Heart left ventricle (tissue), 16 donors: ENCODE results near the gene BEST1. TPM values are rescaled to one million over a fixed set of nuclear protein-coding genes. Genes with fewer than 3 reads are reported as not detected.

Experiments
- ATAC-seq, 4 donors: fragments of 200-7000 bp; cut with Tn5 transposase; one replicate each; pipeline ENCODE4 v1.9.1; 2020 to 2022; ENCODE audit warnings: moderate library complexity in 4 of 4, mild to moderate bottlenecking in 3 of 4, moderate number of reproducible peaks in 1 of 4
- DNase-seq, 5 donors: peaks; one replicate each; pipeline ENCODE4 v3.0.0-alpha.2; 2020
- H3K27ac ChIP-seq, 12 donors: fragments of 200-600 bp; sonication (generic) in 4 of 12; one replicate each; pipeline versions ENCODE4 v1.5.0 to v1.8.0; 2016 to 2022; ENCODE audit warnings: mild to moderate bottlenecking in 2 of 12
- H3K27me3 ChIP-seq, 9 donors: fragments of 200-600 bp; sonication (generic) in 2 of 9; one replicate each; pipeline versions ENCODE4 v1.5.1 to v1.8.0; 2016 to 2022; ENCODE audit warnings: mild to moderate bottlenecking in 3 of 9
- H3K36me3 ChIP-seq, 9 donors: fragments of 200-600 bp; sonication (generic) in 2 of 9; one replicate each; pipeline versions ENCODE4 v1.5.0 to v1.8.0; 2018 to 2022; ENCODE audit warnings: mild to moderate bottlenecking in 2 of 9
- H3K4me1 ChIP-seq, 12 donors: fragments of 200-600 bp; sonication (generic) in 4 of 12; one replicate each; pipeline versions ENCODE4 v1.5.0 to v1.8.0; 2016 to 2022; ENCODE audit warnings: mild to moderate bottlenecking in 3 of 12
- H3K4me3 ChIP-seq, 12 donors: fragments of 200-600 bp; sonication (generic) in 4 of 12; one replicate each; pipeline versions ENCODE4 v1.5.0 to v1.8.0; 2017 to 2022; ENCODE audit warnings: mild to moderate bottlenecking in 9 of 12, moderate library complexity in 4 of 12
- H3K9me3 ChIP-seq, 12 donors: fragments of 200-600 bp; sonication (generic) in 4 of 12; one replicate each; pipeline versions ENCODE4 v1.5.0 to v1.8.0; 2016 to 2022; ENCODE audit warnings: mild to moderate bottlenecking in 1 of 12
- POLR2A ChIP-seq, 2 donors: fragments of 450-650 bp; IDR thresholded peaks; one replicate each; pipeline ENCODE4 v1.6.1; 2017; ENCODE audit warnings: antibody characterized with exemption in 2 of 2, mild to moderate bottlenecking in 2 of 2, moderate library complexity in 2 of 2
- WGBS, 4 donors: extraction: QIAGEN DNeasy Blood & Tissue Kit in 2 of 4; methylation state at CpG; one replicate each; pipeline versions ENCODE4 v1.1.5 to v1.1.7; 2013 to 2018; 5-methylcytosine and 5-hydroxymethylcytosine counted together
- intact Hi-C, 10 donors: fragments of 100-400 bp; cut with DNase I; formaldehyde crosslinking; loops; one replicate each; pipeline versions ENCODE4 v1.11.1 to v1.14.2; 2022
- long read RNA-seq, 3 donors: library from polyadenylated mRNA; unstranded; transcript quantifications; one replicate each; pipeline ENCODE4 v2.0.0, GENCODE V29; 2020 to 2021
- polyA plus RNA-seq, 2 donors: library from polyadenylated mRNA; stranded (reverse); fragments of 200-250 nt; gene quantifications; one replicate each; pipeline ENCODE4 v1.2.3, GENCODE V29; 2013
- total RNA-seq, 9 donors: library from RNA; depleted of rRNA in 2 of 9; stranded (reverse); fragments of >200 nt in 2 of 9; fragmentation: NEBNext Ultra II Directional in 3 of 9; extraction: Animal tissue kit (Norgen Biotek cat#: 25700) in 3 of 9; gene quantifications; one replicate each; pipeline versions ENCODE4 v1.1.0 to v1.2.4, GENCODE V29; 2016 to 2023
- TF ChIP-seq, protein P1 (sequence below), 12 donors: fragments of 200-600 bp; sonication (generic) in 4 of 12; IDR thresholded peaks; one replicate each; pipeline versions ENCODE4 v1.5.0 to v1.8.0; 2018 to 2022; ENCODE audit warnings: antibody characterized with exemption in 12 of 12, mild to moderate bottlenecking in 5 of 12
- donor health status: ischemic (EF 13 %, LVEDD 7.1; RV severe dilation, severe dysfunction).
- donor health status: healthy with polysubstance abuse.
- donor health status: DM: no; HTN: yes; CAD: no.
- donor health status: DM: no; HTN: no; CAD: no.
- donor health status: ischemic (EF 25% LVEDD 6.9; RV normal size, moderate dysfunction).
- donor health status: ischemic (EF 25% LVEDD 5.7; RV mildly dilated, moderate dysfunction).
- donor health status: healthy.
- donor health status: DM: yes; HTN: yes; CAD: no.
- donor health status: ischemic (EF 35%, LVEDD 5.7; RV mildly dilated, moderate dysfunction).
- donor health status: nonischemic (EF 11% LVEDD 7.7; RV severe dilation, severe dysfunction).
- donor health status: DM: yes; HTN: yes; CAD: no.
- donor health status: PGD.
- donor health status: ischemic (EF 29% LVEDD 5.4; RV normal size, mild dysfunction).
- donor health status: nonischemic (EF 23%, LVEDD 6.1; RV moderate dilation, normal function).

Gene BEST1
- total RNA-seq (1 to 10 TPM in 4 of 9 donors, under 1 TPM in 5; 0.64 to 4.4 (median 0.94) TPM), polyA plus RNA-seq (1 to 10 TPM; 2.1 to 2.8 TPM)
- long read RNA-seq, donor 1, result 0 reads
- long read RNA-seq, donor 2, partial matches to known transcripts, result 1 of 2 reads
- long read RNA-seq, donor 2, other reads (novel, unspliced or antisense), result 1 of 2 reads
- long read RNA-seq, donor 3, partial matches to known transcripts, result 1 of 1 reads
- long read RNA-seq, donor 3, other reads (novel, unspliced or antisense), result 0 of 1 reads

DNA sequence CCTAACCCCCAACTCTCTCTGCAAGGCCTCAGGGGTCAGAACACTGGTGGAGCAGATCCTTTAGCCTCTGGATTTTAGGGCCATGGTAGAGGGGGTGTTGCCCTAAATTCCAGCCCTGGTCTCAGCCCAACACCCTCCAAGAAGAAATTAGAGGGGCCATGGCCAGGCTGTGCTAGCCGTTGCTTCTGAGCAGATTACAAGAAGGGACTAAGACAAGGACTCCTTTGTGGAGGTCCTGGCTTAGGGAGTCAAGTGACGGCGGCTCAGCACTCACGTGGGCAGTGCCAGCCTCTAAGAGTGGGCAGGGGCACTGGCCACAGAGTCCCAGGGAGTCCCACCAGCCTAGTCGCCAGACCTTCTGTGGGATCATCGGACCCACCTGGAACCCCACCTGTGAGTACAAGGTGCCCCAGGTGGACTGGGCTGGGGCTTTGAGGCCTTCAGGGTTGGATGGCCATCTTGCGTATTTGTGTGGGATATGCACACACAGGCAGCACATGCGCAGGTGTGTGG, at the start of gene BEST1:
Gene BEST1 (plus strand): TSS at position 317 of the 513 bp plus-strand sequence. CDS start 1,456 bp downstream, outside the sequence.
- WGBS, 4 donors, result 79 to 91% (median 85%) methylated on average over 3 to 8 of the region's 8 CpGs
- H3K4me3 ChIP-seq, result no peak within 1 kb of the TSS

GRCh38 chr11:61901397-61901796, 48.8 kb upstream of the BEST1 start:
- no peak for DNase-seq
- Histone ChIP-seq H3K27ac (no peak overlapping the region), H3K4me3 (no peak overlapping the region), H3K36me3 (peaks cover 0 to 82% (median 19%) of the 10 kb centered on the region in 9 donors), H3K27me3 (no peaks in the 10 kb centered on the region), H3K9me3 (no peaks in the 10 kb centered on the region), H3K4me1 (peaks cover 0 to 19% (median 3%) of the 10 kb centered on the region in 12 donors)
- intact Hi-C loops, result loop anchor here in 1 of 10 donors (2.0 kb wide), 1 partner anchor 45 kb away; no protein-coding TSS in a partner anchor
- 76 to 93% (median 90%) methylated on average over 4 to 10 of the region's 10 CpGs for WGBS, 4 donors
- TF ChIP-seq, protein P1, sequence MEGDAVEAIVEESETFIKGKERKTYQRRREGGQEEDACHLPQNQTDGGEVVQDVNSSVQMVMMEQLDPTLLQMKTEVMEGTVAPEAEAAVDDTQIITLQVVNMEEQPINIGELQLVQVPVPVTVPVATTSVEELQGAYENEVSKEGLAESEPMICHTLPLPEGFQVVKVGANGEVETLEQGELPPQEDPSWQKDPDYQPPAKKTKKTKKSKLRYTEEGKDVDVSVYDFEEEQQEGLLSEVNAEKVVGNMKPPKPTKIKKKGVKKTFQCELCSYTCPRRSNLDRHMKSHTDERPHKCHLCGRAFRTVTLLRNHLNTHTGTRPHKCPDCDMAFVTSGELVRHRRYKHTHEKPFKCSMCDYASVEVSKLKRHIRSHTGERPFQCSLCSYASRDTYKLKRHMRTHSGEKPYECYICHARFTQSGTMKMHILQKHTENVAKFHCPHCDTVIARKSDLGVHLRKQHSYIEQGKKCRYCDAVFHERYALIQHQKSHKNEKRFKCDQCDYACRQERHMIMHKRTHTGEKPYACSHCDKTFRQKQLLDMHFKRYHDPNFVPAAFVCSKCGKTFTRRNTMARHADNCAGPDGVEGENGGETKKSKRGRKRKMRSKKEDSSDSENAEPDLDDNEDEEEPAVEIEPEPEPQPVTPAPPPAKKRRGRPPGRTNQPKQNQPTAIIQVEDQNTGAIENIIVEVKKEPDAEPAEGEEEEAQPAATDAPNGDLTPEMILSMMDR (IDR thresholded peaks at IDR 0.05), result no peak
- TF ChIP-seq POLR2A (IDR thresholded peaks at IDR 0.05), result no peak
- ATAC-seq, result no peak

More for the DNA sequence above, at the start of gene BEST1:
- no peak for TF ChIP-seq POLR2A (IDR thresholded peaks at IDR 0.05)
- TF ChIP-seq, protein P1 (IDR thresholded peaks at IDR 0.05), result no peak
- Histone ChIP-seq H3K27ac (peak within 1 kb of the TSS in 7 of 12 donors; percentile 10 to 63 (median 31)), H3K9me3 (no peaks in the 10 kb centered on the region), H3K4me1 (peaks cover 0 to 34% (median 14%) of the 10 kb centered on the region in 12 donors), H3K36me3 (no peaks in the 10 kb centered on the region), H3K27me3 (peaks cover 0 to 3% (median 0%) of the 10 kb centered on the region in 9 donors)
- ATAC-seq (no peak), DNase-seq (no peak)
- intact Hi-C loops, result loop anchor here in 3 of 10 donors (5.0 to 10.0 kb wide), 3 partner anchors 105 to 148 kb away; no protein-coding TSS in a partner anchor

GRCh38 chr11:61902313-61902712, 47.8 kb upstream of the BEST1 start:
- 88 to 93% (median 91%) methylated on average over 11 of the region's 11 CpGs for WGBS, 4 donors
- intact Hi-C loops, result no loop called here
- no peaks in the 10 kb centered on the region for H3K9me3 ChIP-seq
- H3K4me3 ChIP-seq, result no peak overlapping the region
- DNase-seq (no peak), ATAC-seq (no peak)
- no peak overlapping the region for H3K27ac ChIP-seq
- H3K36me3 ChIP-seq, result peaks cover 0 to 83% (median 23%) of the 10 kb centered on the region in 9 donors
- no peaks in the 10 kb centered on the region for H3K27me3 ChIP-seq
- TF ChIP-seq POLR2A (IDR thresholded peaks at IDR 0.05), result no peak
- TF ChIP-seq, protein P1 (IDR thresholded peaks at IDR 0.05), result no peak
- peaks cover 0 to 19% (median 3%) of the 10 kb centered on the region in 12 donors for H3K4me1 ChIP-seq

- TF ChIP-seq, protein P1 (IDR thresholded peaks at IDR 0.05), result no peak
- no peak for TF ChIP-seq POLR2A (IDR thresholded peaks at IDR 0.05)
- no peaks in the 10 kb centered on the region for H3K27me3 ChIP-seq
- DNase-seq, result no peak
- H3K4me1 ChIP-seq, result peaks cover 0 to 18% (median 6%) of the 10 kb centered on the region in 12 donors
- no peak for ATAC-seq
- peak overlapping the region in 1 of 12 donors; percentile 22 for H3K4me3 ChIP-seq
- H3K36me3 ChIP-seq, result peaks cover 0 to 78% (median 19%) of the 10 kb centered on the region in 9 donors
- WGBS, 4 donors, result 95 to 100% (median 97%) methylated on average over 3 of the region's 3 CpGs
- H3K9me3 ChIP-seq, result no peaks in the 10 kb centered on the region
- intact Hi-C loops, result no loop called here
- H3K27ac ChIP-seq, result no peak overlapping the region
Observed at GRCh38 chr11:61903845-61904244, 46.3 kb upstream of the BEST1 start.
